Transverse colon (tissue), 3 donors: ENCODE results near the gene HDGF.
A peak's percentile ranks its signal among the peaks of the same experiment; 100 is the strongest.

ENCODE experiments used
- CTCF ChIP-seq, 5 experiments: fragments of 200-600 bp in 3 of 5; fragments of 450-650 bp in 2 of 5; sonication (generic) in 3 of 5; IDR thresholded peaks; 1 replicate in 2 of 5; 2 replicates in 3 of 5; pipeline ENCODE4 v1.5.1; 2016 to 2017; ENCODE audit warnings: antibody characterized with exemption in 5 of 5, inconsistent platforms in 3 of 5, mild to moderate bottlenecking in 2 of 5, moderate library complexity in 1 of 5
- POLR2A ChIP-seq: fragments of 450-650 bp; IDR thresholded peaks from one replicate; pipeline ENCODE4 v1.6.1; 2016; ENCODE audit warnings: antibody characterized with exemption, mild to moderate bottlenecking, moderate library complexity

GRCh38 chr1:156725683-156726280 is 25.7 kb downstream of the HDGF start:
- peak; percentile 92 to 96 (median 93) for TF ChIP-seq CTCF (IDR thresholded peaks at IDR 0.05)
- no peak for TF ChIP-seq POLR2A
